Mesothelial cell of epicardium (in vitro differentiated cells): ENCODE results near the gene AOPEP. TPM values are rescaled to one million over a fixed set of nuclear protein-coding genes. Genes with fewer than 3 reads are reported as not detected.

Experiments
- DNase-seq, 2 experiments: peaks; one replicate each; pipeline ENCODE4 v3.0.0; 2021; ENCODE audit warnings: low spot score in 2 of 2; ENCODE audit not compliant: unreplicated experiment in 2 of 2
- H3K27ac Mint-ChIP-seq: 2 replicates; pipeline ENCODE4 v1.8.0; 2021; ENCODE audit warnings: mixed read lengths
- H3K27me3 Mint-ChIP-seq: 2 replicates; pipeline ENCODE4 v1.8.0; 2021; ENCODE audit warnings: low read depth, mixed read lengths
- H3K36me3 Mint-ChIP-seq: 2 replicates; pipeline ENCODE4 v1.8.0; 2021; ENCODE audit warnings: mixed read lengths
- H3K4me1 Mint-ChIP-seq: 2 replicates; pipeline ENCODE4 v1.8.0; 2021; ENCODE audit warnings: mixed read lengths
- H3K4me3 Mint-ChIP-seq: 2 replicates; pipeline ENCODE4 v1.8.0; 2021; ENCODE audit warnings: mild to moderate bottlenecking, moderate library complexity, mixed read lengths
- H3K9me3 Mint-ChIP-seq: 2 replicates; pipeline ENCODE4 v1.8.0; 2021; ENCODE audit warnings: mixed read lengths
- CTCF ChIP-seq: fragments of 200-600 bp; sonication (generic); IDR thresholded peaks from one replicate; pipeline ENCODE4 v1.5.0; 2021; ENCODE audit warnings: antibody characterized with exemption; ENCODE audit not compliant: unreplicated experiment
- total RNA-seq: library from RNA; stranded (reverse); gene quantifications from 3 replicates; pipeline ENCODE4 v1.2.1, GENCODE V29; 2021

Gene AOPEP
- total RNA-seq, 1 donor from 2014 or later, result 63.0 TPM

DNA sequence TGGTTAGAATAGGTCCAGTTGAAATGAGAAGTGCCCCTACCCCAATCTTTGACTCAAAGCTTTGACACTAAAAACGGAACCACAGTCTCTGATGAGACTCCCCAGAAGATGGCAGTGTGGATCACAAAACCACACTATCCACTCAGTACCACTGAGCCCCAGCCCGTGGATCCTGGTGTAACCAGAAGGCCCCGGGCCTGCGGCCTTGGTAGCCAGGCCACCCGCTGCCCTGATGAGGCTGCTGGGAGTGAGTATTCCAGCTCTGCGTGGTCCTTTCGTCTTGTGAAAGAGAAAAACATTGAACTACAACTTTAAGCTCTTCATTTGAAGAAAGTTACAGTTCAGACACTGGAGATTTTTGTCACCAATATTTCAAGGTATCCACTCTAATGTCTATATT, 45.0 kb upstream of the AOPEP start:
- peak overlapping the region; percentile 37 for H3K27ac Mint-ChIP-seq
- H3K36me3 Mint-ChIP-seq, result no peaks in the 10 kb centered on the region
- H3K27me3 Mint-ChIP-seq, result no peaks in the 10 kb centered on the region
- peak; percentile 33 to 66 for DNase-seq
- H3K4me3 Mint-ChIP-seq, result no peak overlapping the region
- H3K9me3 Mint-ChIP-seq, result no peaks in the 10 kb centered on the region
- peaks cover 9% of the 10 kb centered on the region for H3K4me1 Mint-ChIP-seq
- peak; percentile 44 for TF ChIP-seq CTCF

- no peak overlapping the region for H3K4me3 Mint-ChIP-seq
- no peak for TF ChIP-seq CTCF
- H3K36me3 Mint-ChIP-seq, result no peaks in the 10 kb centered on the region
- no peaks in the 10 kb centered on the region for H3K9me3 Mint-ChIP-seq
- peaks cover 7% of the 10 kb centered on the region for H3K4me1 Mint-ChIP-seq
- no peak for DNase-seq
- no peak overlapping the region for H3K27ac Mint-ChIP-seq
- H3K27me3 Mint-ChIP-seq, result no peaks in the 10 kb centered on the region
Observed at GRCh38 chr9:94685359-94685758, 41.1 kb upstream of the AOPEP start.

GRCh38 chr9:94687451-94687850, 39.0 kb upstream of the AOPEP start:
- no peak for TF ChIP-seq CTCF
- no peak overlapping the region for H3K4me3 Mint-ChIP-seq
- H3K4me1 Mint-ChIP-seq, result peaks cover 7% of the 10 kb centered on the region
- no peak overlapping the region for H3K27ac Mint-ChIP-seq
- H3K27me3 Mint-ChIP-seq, result no peaks in the 10 kb centered on the region
- H3K9me3 Mint-ChIP-seq, result peaks cover 6% of the 10 kb centered on the region
- no peak for DNase-seq
- no peaks in the 10 kb centered on the region for H3K36me3 Mint-ChIP-seq

DNA sequence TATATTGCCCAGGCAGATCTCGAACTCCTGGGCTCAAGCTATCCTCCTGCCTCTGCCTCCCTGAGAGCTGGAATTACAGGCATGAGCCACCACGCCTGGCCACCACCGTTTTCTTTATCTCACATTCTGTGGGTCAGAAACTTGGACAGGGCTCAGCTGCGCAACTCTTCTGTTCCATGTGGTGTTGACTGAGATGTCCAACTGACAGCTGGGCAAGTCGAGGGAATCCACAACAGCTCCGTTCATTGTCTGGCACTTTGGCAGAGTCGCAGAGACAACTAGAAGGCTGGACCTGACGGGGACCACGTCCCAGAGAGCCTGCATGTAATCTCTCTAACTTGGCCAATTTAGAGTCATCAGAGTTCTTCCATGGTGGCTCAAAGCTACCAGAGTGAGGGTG, 36.2 kb upstream of the AOPEP start:
- no peak overlapping the region for H3K27ac Mint-ChIP-seq
- H3K36me3 Mint-ChIP-seq, result no peaks in the 10 kb centered on the region
- peaks cover 6% of the 10 kb centered on the region for H3K9me3 Mint-ChIP-seq
- TF ChIP-seq CTCF, result no peak
- H3K4me3 Mint-ChIP-seq, result no peak overlapping the region
- H3K4me1 Mint-ChIP-seq, result peaks cover 20% of the 10 kb centered on the region
- DNase-seq, result no peak
- H3K27me3 Mint-ChIP-seq, result no peaks in the 10 kb centered on the region

DNA sequence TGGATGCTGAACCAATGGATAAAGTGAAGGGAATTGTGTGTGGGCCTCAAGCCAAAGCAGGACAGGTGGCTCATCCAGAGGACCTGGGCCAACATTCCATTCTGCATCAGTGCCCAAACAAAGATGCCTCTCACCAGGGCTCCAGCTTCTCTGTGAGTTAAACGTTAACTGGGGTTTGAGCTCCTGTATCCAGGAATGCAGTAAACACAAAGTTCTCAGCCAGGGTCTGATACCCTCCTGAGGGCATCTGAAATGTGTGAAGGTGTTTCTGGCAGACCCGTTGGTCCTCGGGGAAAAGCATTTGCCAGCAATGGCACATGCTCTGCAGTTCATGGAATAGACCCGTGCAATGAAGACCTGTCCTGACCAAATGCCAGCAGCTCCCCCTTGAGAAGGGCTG, 33.9 kb upstream of the AOPEP start:
- Mint-ChIP-seq H3K4me1 (peaks cover 20% of the 10 kb centered on the region), H3K27ac (no peak overlapping the region), H3K4me3 (no peak overlapping the region), H3K27me3 (no peaks in the 10 kb centered on the region), H3K9me3 (peaks cover 6% of the 10 kb centered on the region), H3K36me3 (no peaks in the 10 kb centered on the region)
- DNase-seq, result no peak
- no peak for TF ChIP-seq CTCF
